Uterus (tissue), 4 donors: ENCODE data around the gene C1QTNF1. TPM values are rescaled to one million over a fixed set of nuclear protein-coding genes. Genes with fewer than 3 reads are reported as not detected.

ENCODE experiments used
- DNase-seq, 2 donors: peaks; one replicate each; pipeline ENCODE4 v3.0.0-alpha.2; 2019 to 2020
- H3K27ac ChIP-seq, 2 donors: fragments of 200-600 bp; sonication (generic); 1 replicate in 1 of 2; 2 replicates in 1 of 2; pipeline ENCODE4 v1.5.1; 2016 to 2018
- H3K27me3 ChIP-seq, 2 donors: fragments of 200-600 bp; sonication (generic); one replicate each; pipeline ENCODE4 v1.5.1; 2018 to 2019; ENCODE audit warnings: control low read depth in 1 of 2
- H3K36me3 ChIP-seq, 2 donors: fragments of 200-600 bp; sonication (generic); one replicate each; pipeline ENCODE4 v1.5.1; 2019; ENCODE audit warnings: control low read depth in 1 of 2
- H3K4me1 ChIP-seq, 2 donors: fragments of 200-600 bp; sonication (generic); one replicate each; pipeline ENCODE4 v1.5.1; 2018 to 2019; ENCODE audit warnings: control low read depth in 1 of 2
- H3K4me3 ChIP-seq, 2 donors: fragments of 200-600 bp; sonication (generic); 1 replicate in 1 of 2; 2 replicates in 1 of 2; pipeline ENCODE4 v1.5.1; 2018 to 2019; ENCODE audit warnings: mild to moderate bottlenecking in 1 of 2
- H3K9me3 ChIP-seq, 2 donors: fragments of 200-600 bp; sonication (generic); one replicate each; pipeline ENCODE4 v1.5.1; 2019; ENCODE audit warnings: control low read depth in 1 of 2
- POLR2A ChIP-seq, 2 donors: fragments of 450-650 bp; IDR thresholded peaks; one replicate each; pipeline ENCODE4 v1.6.1; 2016; ENCODE audit warnings: antibody characterized with exemption in 2 of 2, mild to moderate bottlenecking in 1 of 2, moderate library complexity in 1 of 2
- intact Hi-C: fragments of 100-400 bp; cut with DNase I; formaldehyde crosslinking; loops from one replicate; pipeline ENCODE4 v1.15.1; 2023; ENCODE audit warnings: low total_unique reads
- total RNA-seq, 4 donors: library from RNA; depleted of rRNA in 3 of 4; stranded (reverse); fragments of >200 nt in 3 of 4; gene quantifications; one replicate each; pipeline versions ENCODE4 v1.1.0 to v1.2.4, GENCODE V29; 2014 to 2023
- TF ChIP-seq, protein P1 (sequence below), 4 experiments: fragments of 200-600 bp in 2 of 4; fragments of 450-650 bp in 2 of 4; sonication (generic) in 2 of 4; IDR thresholded peaks; one replicate each; pipeline ENCODE4 v1.5.1; 2016 to 2019; ENCODE audit warnings: antibody characterized with exemption in 4 of 4, mild to moderate bottlenecking in 2 of 4, moderate library complexity in 1 of 4
- donor health status: DM: yes; HTN: yes; CAD: no.

The C1QTNF1 gene, protein sequence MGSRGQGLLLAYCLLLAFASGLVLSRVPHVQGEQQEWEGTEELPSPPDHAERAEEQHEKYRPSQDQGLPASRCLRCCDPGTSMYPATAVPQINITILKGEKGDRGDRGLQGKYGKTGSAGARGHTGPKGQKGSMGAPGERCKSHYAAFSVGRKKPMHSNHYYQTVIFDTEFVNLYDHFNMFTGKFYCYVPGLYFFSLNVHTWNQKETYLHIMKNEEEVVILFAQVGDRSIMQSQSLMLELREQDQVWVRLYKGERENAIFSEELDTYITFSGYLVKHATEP
- 10 to 100 TPM in 3 of 4 donors, 1 to 10 TPM in 1; 2.9 to 80.8 (median 39.6) TPM for total RNA-seq

GRCh38 chr17:79023886-79024771 is at the start of gene C1QTNF1:
C1QTNF1 (plus strand) TSS chr17:79024169; CDS start chr17:79043969, 19,800 bp downstream.
- no peaks in the 10 kb centered on the region for H3K36me3 ChIP-seq
- peak in 1 of 2 donors; percentile 62 for DNase-seq
- peak within 1 kb of the TSS; percentile 47 to 53 for H3K27ac ChIP-seq
- no peaks in the 10 kb centered on the region for H3K9me3 ChIP-seq
- TF ChIP-seq, protein P1, sequence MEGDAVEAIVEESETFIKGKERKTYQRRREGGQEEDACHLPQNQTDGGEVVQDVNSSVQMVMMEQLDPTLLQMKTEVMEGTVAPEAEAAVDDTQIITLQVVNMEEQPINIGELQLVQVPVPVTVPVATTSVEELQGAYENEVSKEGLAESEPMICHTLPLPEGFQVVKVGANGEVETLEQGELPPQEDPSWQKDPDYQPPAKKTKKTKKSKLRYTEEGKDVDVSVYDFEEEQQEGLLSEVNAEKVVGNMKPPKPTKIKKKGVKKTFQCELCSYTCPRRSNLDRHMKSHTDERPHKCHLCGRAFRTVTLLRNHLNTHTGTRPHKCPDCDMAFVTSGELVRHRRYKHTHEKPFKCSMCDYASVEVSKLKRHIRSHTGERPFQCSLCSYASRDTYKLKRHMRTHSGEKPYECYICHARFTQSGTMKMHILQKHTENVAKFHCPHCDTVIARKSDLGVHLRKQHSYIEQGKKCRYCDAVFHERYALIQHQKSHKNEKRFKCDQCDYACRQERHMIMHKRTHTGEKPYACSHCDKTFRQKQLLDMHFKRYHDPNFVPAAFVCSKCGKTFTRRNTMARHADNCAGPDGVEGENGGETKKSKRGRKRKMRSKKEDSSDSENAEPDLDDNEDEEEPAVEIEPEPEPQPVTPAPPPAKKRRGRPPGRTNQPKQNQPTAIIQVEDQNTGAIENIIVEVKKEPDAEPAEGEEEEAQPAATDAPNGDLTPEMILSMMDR (IDR thresholded peaks at IDR 0.05) = peak in 3 of 4 experiments; percentile 28 to 57 (median 36)
- TF ChIP-seq POLR2A (IDR thresholded peaks at IDR 0.05) = peak; percentile 10 to 31
- peaks cover 7 to 23% of the 10 kb centered on the region in 2 donors for H3K4me1 ChIP-seq
- no peaks in the 10 kb centered on the region for H3K27me3 ChIP-seq
- peak within 1 kb of the TSS; percentile 51 to 55 for H3K4me3 ChIP-seq
- intact Hi-C loops = no loop called here

- DNase-seq = peak; percentile 78 to 84
- Histone ChIP-seq H3K4me1 (peaks cover 16 to 30% of the 10 kb centered on the region in 2 donors), H3K4me3 (no peak overlapping the region), H3K27ac (peak overlapping the region; percentile 66 to 84), H3K9me3 (no peaks in the 10 kb centered on the region), H3K36me3 (no peaks in the 10 kb centered on the region), H3K27me3 (no peaks in the 10 kb centered on the region)
- intact Hi-C loops = loop anchor here (10.0 kb wide), 1 partner anchor 260 kb away; no protein-coding TSS in a partner anchor
- TF ChIP-seq POLR2A (IDR thresholded peaks at IDR 0.05) = no peak
- TF ChIP-seq, protein P1 (IDR thresholded peaks at IDR 0.05) = no peak
Observed at GRCh38 chr17:78974635-78975591, 49.1 kb upstream of the C1QTNF1 start.

DNA sequence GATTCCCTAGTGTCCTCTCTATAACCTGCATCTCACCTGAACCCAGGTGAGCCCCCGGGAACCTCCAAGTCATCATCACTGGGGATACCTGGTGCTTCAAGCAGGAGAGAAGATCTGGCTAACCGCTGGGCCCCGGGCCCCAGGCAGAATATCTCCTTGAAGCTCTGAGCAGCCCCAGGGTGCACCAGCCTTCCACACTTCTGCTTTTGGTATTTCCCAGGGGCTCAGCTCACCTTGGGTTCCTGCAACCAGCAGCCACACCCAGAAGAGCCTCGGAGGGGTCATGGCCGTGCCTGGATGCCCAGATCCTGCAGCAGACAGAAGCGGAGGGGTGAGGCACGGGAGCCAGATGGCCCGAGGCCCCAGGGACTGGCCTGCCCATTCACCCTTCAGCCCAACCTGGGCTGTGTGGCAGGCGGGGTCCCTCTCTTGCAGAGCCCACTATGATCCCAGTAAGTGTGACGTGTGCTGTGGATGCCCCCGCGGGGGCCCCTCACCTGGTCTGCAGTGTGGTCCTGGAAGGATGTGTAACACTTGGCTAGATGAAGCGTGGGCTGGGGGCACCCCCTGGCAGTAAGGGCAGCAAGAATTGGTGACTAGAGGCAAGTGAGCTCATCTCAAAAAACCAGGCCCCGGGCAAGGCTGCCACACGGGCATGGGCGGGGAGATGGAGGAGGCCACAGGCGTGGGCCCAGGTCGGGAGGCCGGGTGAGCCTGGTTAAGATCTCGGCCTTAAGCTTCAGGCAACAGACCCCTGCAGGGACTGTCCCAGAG is 46.9 kb upstream of the C1QTNF1 start:
- intact Hi-C loops = loop anchor here (10.0 kb wide), 1 partner anchor 262 kb away; no protein-coding TSS in a partner anchor
- Histone ChIP-seq H3K36me3 (no peaks in the 10 kb centered on the region), H3K4me3 (no peak overlapping the region), H3K27me3 (no peaks in the 10 kb centered on the region), H3K4me1 (peaks cover 16 to 30% of the 10 kb centered on the region in 2 donors), H3K27ac (peak overlapping the region; percentile 66 to 84), H3K9me3 (no peaks in the 10 kb centered on the region)
- TF ChIP-seq, protein P1 (IDR thresholded peaks at IDR 0.05) = no peak
- TF ChIP-seq POLR2A (IDR thresholded peaks at IDR 0.05) = no peak
- no peak for DNase-seq

DNA sequence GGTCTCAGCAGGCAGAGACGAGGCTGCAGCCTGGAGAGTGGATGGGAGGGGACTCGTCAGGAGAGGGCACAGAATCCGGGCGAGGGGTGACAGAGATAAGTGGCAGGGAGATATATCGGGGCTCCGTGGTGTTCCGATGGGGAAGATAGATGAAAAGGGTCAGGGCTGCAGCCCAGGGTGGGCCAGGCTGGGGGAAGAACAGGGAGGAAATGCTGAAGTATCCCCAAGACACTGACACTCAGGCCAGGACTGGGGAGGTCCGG is 46.4 kb upstream of the C1QTNF1 start:
- Histone ChIP-seq H3K36me3 (no peaks in the 10 kb centered on the region), H3K9me3 (no peaks in the 10 kb centered on the region), H3K27me3 (no peaks in the 10 kb centered on the region), H3K4me3 (no peak overlapping the region), H3K4me1 (peaks cover 16 to 30% of the 10 kb centered on the region in 2 donors), H3K27ac (peak overlapping the region; percentile 66 to 84)
- intact Hi-C loops = loop anchor here (10.0 kb wide), 1 partner anchor 263 kb away; no protein-coding TSS in a partner anchor
- TF ChIP-seq, protein P1 (IDR thresholded peaks at IDR 0.05) = no peak
- TF ChIP-seq POLR2A (IDR thresholded peaks at IDR 0.05) = no peak
- DNase-seq = no peak
